GM21786 (cell line): ENCODE measurements around the gene HDAC4.

Experiments used
- ATAC-seq: cut with Tn5 transposase; IDR thresholded peaks from one replicate; pipeline ENCODE4 v1.9.1; 2021; ENCODE audit not compliant: unreplicated experiment

Gene HDAC4

GRCh38 chr2:239102266-239102665 is 298.6 kb downstream of the HDAC4 start:
- ATAC-seq, result no peak

DNA sequence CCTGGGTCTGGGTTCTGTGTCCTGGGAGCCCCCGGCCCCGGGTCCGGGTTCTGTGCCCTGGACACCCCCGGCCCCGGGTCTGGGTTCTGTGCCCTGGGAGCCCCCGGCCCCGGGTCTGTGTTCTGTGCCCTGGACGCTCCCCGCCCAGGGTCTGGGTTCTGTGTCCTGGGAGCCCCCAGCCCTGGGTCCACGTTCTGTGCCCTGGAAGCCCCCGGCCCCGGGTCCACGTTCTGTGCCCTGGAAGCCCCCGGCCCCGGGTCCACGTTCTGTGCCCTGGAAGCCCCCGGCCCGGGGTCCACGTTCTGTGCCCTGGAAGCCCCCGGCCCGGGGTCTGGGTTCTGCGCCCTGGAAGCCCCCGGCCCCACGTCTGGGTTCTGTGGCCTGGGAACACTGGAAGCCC is 299.0 kb downstream of the HDAC4 start:
- ATAC-seq, result no peak

GRCh38 chr2:239101071-239101470 is 299.7 kb downstream of the HDAC4 start:
- ATAC-seq, result no peak

GRCh38 chr2:239099474-239099873 is 301.3 kb downstream of the HDAC4 start:
- ATAC-seq, result no peak

GRCh38 chr2:239098288-239098970 is 302.4 kb downstream of the HDAC4 start:
- ATAC-seq, result no peak

- no peak for ATAC-seq
These were observed 303.5 kb downstream of the HDAC4 start for GRCh38 chr2:239097428-239097696.

GRCh38 chr2:239096676-239097427 is 304.0 kb downstream of the HDAC4 start:
- no peak for ATAC-seq

DNA sequence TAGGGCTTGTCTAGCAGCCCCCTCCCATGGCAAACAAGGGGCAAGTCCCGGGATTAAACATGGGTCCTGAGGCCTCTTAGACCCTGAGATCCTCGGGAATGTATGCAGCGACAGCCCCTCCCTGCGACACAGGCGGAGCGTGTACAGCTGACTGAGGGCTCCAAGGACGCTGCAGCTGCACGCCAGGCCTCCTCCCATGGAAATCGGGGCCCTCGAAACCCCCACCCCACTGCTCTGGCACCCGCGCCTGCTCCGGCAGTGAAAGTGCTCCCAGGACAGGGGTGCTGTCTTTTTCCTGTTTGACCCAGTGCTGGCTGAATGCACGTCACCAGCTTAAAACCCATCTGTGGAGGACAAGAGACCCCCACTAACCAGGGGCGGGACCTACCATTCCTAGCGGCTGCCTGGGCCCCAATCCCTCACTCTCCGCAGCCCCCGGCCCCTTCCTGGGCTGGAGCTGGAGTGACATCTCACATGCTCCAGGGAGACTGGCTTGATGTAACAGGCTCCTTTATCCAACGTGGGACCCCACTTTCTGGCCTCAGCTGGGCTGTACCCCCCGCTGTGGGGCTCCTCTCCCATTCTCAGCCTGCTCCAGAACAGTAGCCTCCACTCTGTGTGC is 305.2 kb downstream of the HDAC4 start:
- no peak for ATAC-seq

DNA sequence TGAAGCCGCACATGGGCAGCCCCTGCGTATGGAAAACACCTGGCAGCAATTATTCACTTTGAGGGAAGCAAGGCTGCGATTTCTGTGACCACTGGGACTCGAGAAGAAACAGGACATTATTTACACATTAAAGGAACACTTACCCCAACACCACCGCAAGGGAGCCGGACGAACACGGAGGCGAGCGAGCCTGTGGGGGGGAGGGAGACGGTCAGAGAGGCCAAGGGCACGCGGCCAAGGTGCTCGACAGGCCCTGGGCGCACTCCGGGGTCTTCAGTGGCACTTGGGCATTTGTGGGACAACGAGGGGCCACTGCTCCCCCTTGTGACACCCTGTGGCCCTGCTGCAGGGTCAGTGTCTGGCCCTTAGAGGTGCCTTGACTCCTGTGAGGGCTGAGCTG is 306.0 kb downstream of the HDAC4 start:
- no peak for ATAC-seq

DNA sequence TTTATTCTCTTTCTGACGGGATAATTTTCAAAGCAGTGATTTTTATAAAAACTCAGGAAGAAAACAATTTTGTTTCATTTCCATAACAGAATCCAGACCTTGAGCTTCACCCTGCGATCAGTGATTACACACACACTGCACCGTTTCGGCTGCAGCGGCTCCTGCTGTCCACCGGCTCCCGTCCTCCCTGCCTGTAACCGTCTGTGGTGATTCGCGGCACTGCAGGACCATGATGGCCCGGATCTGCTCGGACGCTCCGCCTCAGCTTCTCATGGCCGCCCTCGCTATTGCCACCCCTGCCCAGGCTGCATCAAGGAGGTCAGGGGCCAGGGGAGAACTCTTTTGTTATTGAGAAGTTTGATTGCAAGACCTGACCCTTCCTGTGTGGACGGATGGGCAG is 306.9 kb downstream of the HDAC4 start:
- ATAC-seq, result no peak

GRCh38 chr2:239093542-239093941 is 307.3 kb downstream of the HDAC4 start:
- no peak for ATAC-seq

DNA sequence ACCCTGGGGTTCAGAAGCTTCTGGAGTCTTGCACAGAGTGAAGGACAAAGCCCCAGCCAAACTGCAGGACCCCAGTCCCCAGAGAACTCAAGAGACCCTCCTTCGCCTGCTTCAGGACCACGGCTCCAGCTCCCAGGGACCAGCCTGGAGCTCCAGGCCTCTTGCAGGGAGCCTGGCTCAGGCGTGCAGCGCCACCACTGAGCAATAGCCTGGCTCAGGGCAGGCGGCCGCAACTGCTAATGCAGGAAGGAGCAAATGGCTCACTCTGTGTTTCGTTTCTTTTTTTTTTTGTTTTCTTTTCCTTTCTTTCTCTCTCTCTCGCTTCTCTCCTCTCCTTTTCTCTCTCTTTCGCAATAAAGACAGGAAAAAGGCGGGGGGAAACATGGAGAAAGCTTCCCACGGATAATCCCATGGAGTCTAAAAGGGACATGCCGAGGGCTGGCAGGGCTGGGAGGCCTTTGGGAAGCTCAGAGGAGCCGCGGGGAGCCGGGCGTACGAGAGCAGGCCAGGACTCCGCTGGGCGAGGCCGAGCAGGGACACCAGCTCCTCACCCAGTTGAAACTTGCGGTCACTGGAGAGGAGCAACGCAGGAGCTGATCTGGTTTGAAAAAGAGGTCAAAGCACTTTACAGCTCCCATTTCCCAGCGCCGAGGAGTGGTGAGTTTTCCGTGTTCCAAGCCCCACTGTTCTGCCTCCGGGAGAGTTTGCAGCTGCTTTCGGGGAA is 308.1 kb downstream of the HDAC4 start:
- ATAC-seq, result no peak

- ATAC-seq, result no peak
These were observed 310.9 kb downstream of the HDAC4 start for GRCh38 chr2:239089884-239090283.

- no peak for ATAC-seq
These were observed 313.6 kb downstream of the HDAC4 start for GRCh38 chr2:239087046-239087710.

DNA sequence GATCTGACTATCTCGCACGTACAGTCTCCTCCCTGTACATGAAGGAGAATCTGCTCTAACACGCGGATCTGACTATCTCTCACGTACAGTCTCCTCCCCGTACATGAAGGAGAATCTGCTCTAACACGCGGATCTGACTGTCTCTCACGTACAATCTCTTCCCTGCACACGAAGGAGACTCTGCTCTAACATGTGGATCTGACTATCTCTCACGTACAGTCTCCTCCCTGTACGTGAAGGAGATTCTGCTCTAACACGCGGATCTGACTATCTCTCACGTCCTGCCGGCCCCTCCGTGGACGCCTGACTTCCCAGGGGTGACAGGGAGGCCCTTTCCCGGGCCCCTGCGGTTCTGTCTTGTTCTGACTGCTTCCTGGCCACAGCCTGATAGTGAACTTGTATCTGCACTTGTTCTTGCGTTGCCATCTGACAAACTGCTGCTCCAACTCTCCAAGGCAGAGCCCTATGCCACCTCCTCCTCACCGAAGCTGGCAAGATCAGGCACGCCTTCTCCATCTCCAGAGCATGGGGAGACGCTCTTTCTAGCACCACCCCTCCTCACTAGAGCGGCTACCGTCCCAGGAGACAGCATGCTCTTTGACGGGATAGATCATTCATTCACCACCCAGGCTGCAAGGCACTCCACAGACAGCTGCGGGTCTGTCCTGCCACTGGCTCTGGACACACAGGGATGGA is 314.3 kb downstream of the HDAC4 start:
- no peak for ATAC-seq

DNA sequence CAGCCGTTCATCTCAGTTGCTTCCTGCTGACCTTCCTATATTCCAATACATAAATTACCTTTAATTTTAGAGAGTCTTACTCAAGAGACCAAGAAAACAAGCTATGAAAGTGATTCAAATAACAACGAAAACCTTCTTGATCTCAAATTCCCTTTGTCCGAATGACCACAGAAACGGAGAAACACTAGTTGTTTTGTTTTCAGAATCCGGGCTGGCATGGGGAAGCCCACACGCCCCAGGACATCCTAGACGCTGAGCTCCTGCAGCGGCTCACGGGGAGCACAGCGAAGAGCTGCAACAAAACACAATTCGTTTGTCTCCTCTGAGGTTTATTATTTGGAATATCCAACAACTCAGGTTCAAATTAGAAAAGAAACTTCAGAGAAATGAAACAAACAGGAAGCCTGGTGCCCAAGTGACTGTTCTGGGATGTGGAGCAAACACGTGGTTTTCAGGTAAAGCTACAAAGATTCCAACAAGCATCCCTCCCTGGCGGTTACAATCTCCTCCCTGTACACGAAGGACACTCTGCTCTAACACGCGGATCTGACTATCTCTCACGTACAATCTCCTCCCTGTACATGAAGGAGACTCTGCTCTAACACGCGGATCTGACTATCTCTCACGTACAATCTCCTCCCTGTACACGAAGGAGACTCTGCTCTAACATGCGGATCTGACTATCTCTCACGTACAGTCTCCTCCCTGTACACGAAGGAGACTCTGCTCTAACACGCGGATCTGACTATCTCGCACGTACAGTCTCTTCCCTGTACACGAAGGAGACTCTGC is 315.4 kb downstream of the HDAC4 start:
- no peak for ATAC-seq

- no peak for ATAC-seq
These were observed 316.8 kb downstream of the HDAC4 start for GRCh38 chr2:239084007-239084406.

DNA sequence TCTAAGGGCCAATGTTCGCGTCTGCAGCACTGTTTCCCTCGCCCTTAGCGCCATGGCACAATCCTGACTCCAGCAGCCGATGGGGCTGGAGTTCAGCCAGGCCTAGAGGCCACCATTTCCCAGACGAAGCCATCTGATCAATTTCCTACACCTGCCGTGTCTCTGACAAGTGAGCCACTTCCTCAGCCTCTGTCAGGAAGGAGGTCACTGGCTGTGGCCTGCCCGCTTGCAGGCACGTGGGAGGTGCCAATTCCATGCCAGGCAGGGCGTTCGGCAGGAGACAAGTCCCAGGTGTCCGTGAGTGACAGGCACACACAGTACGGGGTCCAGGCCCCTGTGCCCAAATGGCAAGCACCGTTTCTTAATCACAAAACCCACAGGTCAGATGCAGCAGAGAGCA is 318.4 kb downstream of the HDAC4 start:
- no peak for ATAC-seq

DNA sequence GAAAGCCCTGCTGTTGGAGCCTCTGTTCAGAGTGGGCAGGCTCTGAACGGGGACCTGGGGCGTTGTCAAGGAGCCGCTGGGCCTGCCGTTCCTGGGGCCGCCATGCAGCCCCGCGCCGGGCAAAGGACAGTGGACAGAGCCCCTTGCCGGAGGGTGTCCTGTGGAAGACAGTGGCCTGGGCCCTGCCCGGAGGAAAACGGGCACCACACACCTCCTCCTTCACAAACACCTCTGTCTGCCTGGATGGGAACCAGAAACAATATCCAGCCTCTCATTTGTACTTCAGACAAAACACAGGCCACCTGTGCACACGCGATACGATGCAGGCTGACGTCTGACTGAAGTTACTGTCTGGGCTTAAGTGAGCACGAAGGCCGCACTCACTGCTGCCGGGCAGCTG is 319.2 kb downstream of the HDAC4 start:
- no peak for ATAC-seq

GRCh38 chr2:239081046-239081445 is 319.8 kb downstream of the HDAC4 start:
- no peak for ATAC-seq
